NCI-H69 (cell line): ENCODE data around the gene RAD51AP2.
"Not testable (repeated sequence)": the region's sequence is repeated elsewhere in the genome, so short reads cannot be mapped to it uniquely, and the experiment has no call there.

Experiments used
- DNase-seq: peaks from one replicate; lab custom pipeline; 2025; lab: John Stamatoyannopoulos, UW

The RAD51AP2 gene

DNA sequence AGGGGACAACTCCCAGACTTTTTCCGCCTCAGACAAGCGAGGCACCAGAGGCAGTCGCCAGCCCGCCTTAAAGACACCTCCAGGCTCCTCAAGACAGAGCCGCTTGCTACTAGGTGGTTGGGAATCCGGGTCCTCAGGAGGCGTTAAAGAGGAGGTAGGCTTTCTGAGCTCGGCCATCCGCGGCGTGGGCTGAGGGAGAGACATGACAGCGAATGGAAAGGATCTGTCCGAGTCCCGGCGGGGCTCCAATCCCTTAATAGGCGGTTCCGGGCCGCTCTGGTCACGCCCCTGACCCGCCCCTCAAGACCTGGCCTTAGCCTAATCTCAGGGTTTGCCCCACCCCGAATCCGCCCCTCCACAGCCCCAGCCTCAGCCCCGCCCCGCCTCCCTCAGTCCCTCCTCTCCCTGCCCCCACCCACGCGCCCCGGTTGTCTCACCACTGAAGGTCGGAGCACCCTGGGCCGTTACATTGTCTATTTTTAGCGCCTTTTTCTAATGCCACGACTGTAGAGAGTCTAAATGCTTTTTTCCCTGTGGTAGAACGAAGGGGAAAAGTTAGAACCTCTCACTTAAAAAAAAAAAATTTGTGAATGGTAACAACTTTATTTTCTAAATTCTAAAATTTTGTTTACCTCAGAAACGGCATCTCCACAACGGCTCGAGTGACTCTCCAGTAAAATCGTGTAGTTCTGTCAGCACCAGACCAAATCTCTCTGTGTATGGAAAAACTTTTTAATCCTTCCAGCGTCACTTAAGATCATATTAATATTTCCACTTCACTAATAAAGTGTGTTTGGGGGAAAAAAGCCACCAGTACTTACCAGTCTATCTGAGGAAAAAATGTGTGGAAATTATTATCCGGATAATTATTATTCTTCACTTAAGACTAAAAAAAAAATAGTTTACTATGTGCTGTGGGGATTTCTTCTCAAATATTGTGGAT, at the start of gene RAD51AP2:
TSS of gene RAD51AP2 (minus strand) at position 229 of the 943 bp plus-strand sequence. CDS start at position 204, 25 bp downstream.
- DNase-seq, result peak; percentile 56

DNA sequence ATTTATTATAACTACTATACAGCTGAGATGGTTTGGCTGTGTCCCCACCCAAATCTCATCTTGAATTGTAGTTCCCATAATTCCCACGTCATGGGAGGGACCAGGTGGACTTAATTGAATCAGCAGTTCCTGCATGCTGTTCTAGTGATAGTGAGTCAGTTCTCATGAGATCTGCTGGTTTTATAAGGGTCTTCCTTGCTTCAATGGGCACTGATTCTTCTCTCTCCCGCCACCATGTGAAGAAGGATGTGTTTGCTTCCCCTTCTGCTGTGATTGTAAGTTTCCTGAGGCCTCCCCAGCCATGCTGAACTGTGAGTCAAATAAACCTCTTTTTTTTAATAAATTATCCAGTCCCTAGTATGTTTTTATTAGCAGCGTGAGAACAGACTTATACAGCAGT, 47.5 kb upstream of the RAD51AP2 start:
- not testable (repeated sequence) for DNase-seq

DNA sequence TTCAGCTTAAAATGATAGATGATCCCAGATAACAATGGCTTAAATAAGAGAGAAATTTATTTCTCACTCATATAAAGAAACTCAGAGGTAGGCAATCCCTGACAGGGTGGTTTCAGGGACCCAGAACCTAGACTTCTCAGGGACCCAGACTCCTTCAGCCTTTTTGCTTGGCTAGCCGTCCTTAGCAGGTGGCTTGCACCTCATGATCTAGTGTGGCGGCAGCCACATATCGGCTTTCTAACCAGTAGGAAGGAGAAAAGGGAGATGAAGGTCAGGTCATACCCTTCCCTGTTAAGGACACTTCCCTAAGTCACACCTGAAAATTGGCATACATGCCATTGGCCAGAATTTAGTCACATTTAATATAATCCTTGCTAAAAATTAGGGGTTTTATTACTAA, 40.6 kb upstream of the RAD51AP2 start:
- no peak for DNase-seq

DNA sequence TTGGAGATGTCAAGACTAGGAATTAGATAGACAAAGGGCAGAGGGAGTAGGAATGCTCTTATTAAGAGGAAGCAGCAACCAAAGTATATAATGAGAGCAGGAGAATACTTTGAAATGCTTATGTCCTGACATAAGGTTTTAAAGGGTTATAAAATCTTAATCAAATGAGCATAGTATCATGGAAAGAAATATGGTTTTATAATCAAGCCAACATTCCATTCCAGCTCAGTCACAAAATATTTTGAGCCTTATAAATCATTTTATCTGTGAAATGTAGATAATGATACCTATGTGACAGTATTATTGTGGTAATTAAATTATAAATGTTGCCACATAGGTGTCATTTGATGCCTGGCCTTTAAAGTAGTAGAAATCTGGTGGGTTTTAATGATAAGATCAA, 39.8 kb upstream of the RAD51AP2 start:
- DNase-seq, result no peak

DNA sequence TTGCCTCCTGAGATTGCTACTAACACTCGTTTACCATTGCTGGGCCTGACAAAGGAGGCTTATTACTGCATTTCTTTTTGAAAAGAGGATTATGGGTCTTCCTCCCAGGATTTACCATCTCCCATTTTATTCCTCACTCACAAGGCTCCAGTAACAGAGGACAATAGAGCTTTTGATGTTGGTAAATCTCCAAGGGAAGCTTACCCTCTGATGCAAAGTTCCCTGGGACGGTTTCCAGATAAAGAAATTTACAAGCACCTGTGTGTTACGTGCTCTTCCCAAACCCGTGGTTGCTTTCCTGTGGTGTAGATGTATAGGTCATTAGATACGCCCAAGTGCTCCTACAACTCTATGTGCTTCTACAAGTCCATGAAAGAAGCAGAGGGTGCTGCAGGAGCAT, 39.4 kb upstream of the RAD51AP2 start:
- DNase-seq, result no peak

DNA sequence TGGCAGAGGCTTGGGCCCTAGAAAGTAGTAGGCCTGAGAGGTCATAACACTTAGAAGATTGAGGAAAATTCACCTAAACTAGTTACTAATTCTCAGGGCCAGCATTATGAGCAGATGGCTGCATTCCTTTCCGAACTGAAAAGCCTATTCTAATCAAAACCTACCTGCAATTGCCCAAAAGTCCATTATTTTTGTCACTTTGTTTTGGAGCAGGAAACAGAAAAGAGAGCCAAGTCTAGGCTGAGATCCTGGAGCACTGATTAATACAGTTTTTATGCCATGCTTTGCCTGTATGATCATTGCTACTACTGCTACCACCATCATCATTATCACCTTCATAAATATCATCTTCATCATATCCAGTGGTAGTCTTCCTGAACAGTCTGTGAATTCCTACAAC, 36.9 kb upstream of the RAD51AP2 start:
- DNase-seq, result no peak

DNA sequence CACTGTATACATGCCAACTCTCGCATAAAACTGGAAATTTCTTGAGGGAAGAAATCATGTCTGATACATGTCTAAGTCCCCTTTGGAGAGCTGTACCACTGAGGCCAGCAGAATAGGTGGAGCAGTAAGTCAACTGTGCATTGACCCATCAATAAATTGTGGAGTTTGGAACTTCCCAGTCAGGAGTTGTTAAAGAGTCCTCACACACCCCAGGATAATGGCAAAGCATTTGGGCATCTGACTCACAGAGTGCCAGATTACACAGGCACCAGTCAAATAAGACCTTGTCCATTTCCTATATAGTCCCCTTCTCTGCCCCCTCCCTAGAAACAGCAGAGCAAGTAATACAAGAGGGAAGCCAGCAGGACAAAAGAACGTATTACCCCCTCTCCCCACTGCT, 32.7 kb upstream of the RAD51AP2 start:
- DNase-seq, result no peak

DNA sequence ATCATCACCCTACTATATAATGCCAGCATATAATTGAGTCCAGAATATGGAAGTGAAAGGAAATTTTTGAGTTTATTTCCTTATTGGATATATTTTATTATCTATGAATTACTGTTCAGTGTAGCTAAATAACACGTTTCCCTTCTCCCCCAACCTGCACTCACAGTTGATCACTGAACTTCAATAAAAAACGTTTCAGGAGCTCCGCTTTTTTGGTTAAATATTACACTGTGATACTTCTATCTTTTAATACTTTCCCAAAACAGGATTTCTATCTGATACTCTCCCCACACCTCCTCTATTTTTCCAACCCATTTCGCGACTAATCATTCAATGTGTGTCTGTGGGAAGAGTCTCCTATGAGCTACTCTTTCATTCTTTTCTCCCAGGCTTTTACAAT, 29.5 kb upstream of the RAD51AP2 start:
- DNase-seq, result no peak

DNA sequence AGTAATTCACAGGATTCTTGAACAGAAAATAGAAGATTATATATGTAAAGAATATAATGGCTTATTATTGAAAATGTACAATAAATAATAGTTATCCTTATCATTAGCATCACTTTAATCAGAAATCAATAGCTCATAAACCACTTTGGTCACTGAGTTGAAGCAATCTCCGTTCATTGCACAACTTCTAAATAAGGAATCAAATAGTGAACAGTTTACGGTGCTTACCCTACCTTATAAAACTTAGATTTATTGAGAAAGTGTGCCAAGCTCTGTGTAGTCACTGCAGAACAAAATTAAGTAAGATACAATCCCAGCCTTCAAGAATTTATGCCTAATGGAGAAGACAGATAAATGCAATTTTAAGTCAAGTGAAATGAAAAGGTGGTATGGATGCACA, 29.0 kb upstream of the RAD51AP2 start:
- no peak for DNase-seq

DNA sequence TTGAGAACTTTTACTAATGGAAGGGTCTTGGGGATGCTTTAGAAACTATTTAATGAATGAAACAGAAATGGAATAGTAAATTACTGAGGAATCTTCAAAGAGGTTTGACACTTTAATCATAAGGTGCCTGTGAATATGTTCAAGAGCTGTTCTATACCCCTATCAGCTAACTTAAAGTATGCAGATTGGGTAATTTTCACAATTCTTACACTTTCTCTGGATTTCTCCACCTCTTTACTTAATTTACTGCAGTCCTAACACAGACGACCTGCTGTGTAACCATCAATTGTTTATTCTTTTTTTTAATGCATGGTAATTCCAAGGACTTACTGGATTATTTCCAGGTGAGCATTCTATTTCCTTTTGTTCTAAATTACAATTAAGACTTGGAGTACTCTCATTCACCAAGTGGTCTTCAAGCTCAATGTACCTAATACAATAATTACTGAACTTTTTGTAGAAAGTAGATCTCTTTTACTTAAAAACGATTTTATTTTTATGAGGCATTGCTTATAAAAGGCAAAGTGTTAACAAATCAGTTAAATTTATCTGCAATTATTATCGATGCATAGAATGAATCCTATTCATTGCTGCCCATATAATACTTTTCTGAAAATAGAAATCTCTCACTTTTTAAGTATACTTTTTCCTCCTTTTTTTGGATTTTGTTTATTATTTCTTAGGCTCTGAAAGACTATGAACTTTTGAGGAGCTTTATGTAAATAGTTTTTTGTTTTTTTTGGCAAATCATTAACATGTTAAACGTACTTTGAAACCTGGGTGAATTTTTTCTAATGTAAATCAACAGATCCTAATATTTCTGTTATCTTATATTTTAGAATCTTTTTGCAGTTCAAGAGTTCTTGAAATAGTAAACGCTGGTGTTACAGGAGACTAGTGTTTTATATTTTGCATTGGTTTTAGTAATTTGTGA, 27.7 kb upstream of the RAD51AP2 start:
- DNase-seq, result no peak

DNA sequence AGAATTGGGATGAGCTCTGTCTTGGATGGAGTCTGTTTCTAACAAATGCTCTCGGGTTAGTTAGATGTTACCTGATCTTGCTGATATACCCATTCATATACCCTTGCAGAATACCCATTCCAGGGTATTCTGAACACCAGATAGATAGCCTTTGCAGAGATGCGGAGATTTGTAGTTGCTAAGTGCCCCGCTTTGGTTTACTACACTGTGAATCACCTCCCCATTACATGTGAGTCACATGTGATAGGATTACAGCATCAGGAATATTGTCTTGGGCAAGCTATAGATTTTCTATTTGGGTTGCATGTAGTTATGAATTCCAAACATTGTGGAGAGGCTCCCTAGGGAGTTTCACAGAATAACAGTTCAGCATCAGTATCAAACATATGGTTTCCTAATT, 26.0 kb upstream of the RAD51AP2 start:
- no peak for DNase-seq

DNA sequence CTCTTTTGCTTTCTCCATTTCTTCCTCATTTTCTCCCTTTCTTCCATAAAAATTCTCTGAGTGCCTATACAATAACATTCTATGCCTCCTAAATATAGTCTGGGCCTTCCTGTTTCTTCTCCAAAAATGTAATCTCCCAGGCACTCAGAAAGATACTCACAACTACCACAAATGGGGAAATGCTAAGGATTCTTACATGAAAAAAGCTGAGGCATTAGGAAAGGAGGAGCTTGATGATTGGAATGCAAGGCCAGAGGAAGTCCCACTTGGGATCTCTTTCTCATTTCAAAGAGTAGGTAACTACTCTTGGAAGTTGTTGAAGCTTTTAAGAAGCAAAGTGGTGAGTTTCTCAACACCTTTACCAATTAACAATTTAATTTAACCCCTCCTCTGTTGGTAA, 25.6 kb upstream of the RAD51AP2 start:
- DNase-seq, result no peak

DNA sequence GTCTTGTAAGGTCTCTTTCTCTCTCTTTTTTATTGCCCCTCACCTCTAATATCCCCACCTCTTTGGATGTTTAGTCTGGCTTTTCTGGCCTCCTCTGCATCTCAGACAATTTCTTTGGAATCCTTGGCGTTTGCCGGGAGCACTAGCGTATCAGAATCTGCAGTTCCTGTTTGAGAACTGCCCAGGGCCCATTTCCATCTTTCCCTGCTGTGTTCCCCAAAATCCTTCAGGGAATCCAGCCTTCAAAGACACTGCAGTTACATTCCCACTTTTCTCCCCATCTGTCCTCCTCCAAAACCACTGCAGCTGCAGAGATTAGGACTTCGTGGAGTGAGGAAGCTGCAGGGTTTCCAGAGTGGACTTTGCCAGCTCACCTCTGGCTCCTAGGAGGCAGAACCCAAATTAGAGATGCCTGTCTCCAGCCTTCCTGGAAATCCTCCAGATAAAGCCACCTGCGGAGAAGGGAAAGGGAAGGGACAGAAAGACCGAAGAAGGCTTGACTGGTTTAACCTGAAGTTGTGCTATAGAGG, 25.0 kb upstream of the RAD51AP2 start:
- DNase-seq, result no peak

DNA sequence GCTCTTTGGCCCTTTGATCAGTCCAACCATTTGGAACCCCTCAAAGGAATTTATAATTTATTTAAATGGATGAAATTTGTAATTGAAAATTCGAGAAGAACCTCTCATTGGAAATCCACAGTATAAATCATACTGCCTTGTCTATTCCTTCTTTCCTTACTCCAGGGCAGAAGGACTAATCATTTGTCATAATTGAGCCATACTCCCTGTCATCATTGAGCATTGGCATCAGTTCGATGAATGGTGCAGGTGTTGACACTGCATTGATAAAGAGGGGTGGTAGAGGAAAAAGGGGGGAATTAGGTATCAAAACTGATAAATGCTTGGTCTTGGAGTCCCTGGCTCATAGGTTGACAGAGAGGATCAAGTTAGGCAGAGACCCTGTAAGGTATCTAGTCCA, 24.2 kb upstream of the RAD51AP2 start:
- no peak for DNase-seq

DNA sequence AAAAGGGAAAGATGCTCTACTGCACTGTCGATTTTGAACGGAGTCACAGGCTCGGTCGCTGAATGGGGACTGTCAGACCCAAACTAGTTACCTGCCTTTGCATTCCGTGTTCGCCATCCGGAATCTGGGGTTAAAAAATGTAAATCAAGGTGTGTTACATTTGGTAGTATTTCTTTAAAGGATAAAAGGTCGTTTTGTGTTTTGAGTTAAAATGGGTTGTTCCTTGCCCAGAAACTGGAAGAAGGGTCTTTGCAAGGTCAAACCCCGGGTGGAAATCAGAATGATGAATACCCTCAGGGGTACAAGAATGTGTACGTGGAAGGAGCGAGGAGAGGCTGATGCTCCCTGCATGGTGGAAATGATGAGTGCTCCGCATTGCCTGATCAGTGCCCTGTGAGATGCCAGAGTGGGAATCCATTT, 23.3 kb upstream of the RAD51AP2 start:
- DNase-seq, result no peak

DNA sequence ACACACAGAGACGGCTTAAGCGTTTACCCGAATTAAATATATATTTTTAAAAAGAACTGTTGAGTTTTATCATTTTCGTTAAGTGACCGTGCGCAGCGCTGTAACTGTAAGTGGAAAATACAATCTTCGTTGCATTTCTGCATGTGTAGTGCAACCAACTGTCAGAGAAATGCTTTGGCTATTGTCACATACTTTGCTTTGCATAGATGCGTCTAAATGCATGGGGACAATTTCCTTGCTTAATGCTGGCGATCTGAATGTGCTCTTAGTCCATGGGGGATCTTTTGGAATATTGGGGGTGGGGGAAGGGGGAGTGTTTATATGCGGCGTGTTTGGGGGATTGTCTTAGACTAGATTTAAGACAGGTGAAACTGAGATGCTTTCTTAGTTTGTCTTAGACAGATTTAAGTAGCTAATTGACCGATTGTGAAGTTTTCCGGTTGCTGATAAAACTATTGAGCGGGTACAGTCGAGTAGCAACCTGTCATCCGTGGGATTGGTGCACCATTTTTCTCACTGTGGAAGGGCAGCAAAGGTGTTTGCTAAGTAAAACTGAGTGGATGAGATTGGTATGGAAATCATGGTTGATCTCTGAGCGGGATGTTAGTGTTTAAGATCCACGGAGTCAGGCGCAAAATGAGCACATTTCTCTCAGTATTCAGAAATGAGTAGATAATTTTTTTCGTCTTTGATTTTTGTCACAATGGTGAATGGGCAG, 22.7 kb upstream of the RAD51AP2 start:
- peak; percentile 22 for DNase-seq

DNA sequence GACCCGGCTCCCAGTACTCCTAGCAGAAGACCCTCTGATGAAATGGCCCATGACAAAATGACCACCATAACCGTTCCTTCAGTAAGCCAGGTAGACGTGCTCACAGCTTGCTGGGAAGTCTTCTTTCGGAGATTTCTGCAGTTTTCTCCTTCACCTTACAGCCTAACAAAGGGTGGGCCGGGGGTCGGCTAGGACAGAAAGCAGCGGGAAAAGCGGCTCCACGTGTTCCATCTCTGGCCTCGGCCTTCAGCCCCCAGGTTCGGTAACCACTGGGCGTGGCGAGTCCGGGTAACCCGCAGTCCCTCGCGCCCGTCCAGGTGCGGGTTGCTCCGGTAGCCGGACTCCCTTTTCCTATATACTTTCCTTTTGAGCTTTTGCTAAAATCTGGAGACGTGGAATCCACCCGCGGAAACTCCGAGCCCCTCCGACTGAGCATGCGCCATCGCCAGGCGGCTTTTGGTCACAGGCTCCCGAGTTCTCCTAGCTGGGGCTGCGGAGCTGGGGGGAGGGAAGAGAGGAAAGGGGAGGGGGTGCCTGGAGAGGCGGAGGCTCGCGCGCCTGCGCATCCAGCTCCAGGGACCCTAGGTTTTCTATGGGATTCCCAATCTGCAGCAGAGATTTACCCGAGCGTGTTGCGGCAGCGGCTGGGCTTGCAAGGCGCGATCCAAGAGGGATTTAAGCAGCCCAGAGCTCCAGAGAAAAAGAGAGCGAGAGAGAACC, 22.0 kb upstream of the RAD51AP2 start, which contains the start of gene VSNL1:
TSS of gene VSNL1 (plus strand) at position 604 of the 720 bp plus-strand sequence. CDS start 51,379 bp downstream, outside the sequence.
- DNase-seq, result peak; percentile 81

DNA sequence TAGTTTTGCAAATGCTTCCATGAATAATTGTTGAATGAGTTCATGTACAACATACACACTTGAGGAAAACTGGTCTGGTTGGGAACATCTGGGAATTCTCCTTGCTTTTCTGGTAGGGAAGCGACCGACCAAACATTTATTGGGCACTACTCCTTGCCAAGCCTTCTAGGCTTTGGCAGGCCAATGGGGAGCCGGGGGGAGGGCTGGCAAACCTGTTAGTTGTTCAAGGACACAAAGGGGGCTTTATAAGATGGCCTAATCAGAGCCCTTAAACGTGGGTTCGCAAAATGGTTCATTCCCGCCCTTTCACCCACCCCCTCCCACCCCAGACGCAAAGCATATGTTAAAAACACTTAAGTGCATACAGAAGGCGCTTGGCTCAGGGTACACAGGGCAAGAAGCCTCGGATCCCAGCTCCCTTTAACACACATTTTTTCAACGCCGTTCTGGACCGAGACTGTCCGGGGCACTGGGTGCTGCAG, 21.4 kb upstream of the RAD51AP2 start:
- DNase-seq, result no peak

DNA sequence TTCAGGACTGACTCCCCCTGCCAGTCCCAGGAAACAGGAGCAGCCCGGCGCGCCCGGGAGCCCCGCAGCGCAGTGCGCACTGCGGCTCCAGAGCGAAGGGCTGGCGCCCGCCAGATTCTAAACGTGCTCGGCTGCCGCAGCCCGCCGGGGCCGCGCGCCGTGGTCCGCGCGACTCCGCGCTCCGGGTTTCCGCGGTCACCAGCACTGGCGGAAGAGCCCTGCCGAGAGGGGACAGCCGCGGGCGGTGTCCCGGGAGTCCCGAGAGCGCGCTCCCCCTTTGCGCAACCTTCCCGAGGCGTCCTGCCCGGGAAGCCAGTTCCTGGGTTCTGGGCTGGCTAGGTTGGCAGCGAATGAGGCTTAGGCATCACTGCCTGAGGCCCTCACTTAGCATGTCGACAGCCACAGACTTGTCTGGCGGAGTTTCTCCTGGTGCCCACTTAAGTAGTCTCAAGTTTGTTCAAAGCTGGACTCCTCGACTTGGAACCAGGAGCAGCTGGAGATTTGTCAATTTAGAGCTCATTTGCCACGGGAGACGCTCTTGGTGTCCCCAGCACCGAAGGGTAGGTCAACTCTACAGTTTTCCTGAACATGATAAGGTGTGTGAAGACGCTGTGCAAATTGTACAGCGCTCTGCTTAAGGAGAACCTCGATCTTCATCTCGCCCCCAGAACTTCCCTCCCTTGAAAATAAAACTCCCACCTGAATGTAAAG, 20.8 kb upstream of the RAD51AP2 start:
- peak; percentile 68 for DNase-seq
